A549 (cell line): ENCODE results near the gene TDRKH. TPM values are rescaled to one million over a fixed set of nuclear protein-coding genes. Genes with fewer than 3 reads are reported as not detected.

Experiments
- ATAC-seq, 2 experiments: fragments of 200-7000 bp in 1 of 2; fragments of >200 bp in 1 of 2; cut with Nextera tagmentation in 1 of 2; cut with Tn5 transposase in 1 of 2; 3 replicates each; pipeline versions ENCODE4 v1.8.0 to v1.9.1; 2018 to 2020; ENCODE audit warnings: mild to moderate bottlenecking in 1 of 2, moderate library complexity in 1 of 2
- CTCF ChIA-PET: fragments of 300-600 bp; sonication (Branson Sonifier 250); formaldehyde crosslinking; extraction: SDS; loops from one replicate; lab custom pipeline; 2021; ENCODE audit warnings: antibody characterized with exemption, inconsistent platforms; lab: Yijun Ruan, JAX
- POLR2A ChIA-PET: fragments of 350-600 bp; formaldehyde crosslinking; extraction: SDS; loops from one replicate; lab custom pipeline; 2021; ENCODE audit warnings: antibody characterized with exemption, inconsistent platforms; lab: Yijun Ruan, JAX
- DNase-seq, 2 experiments: peaks; one replicate each; pipeline versions ENCODE4 v3.0.0 to v3.0.0-alpha.2; 2011 to 2016; ENCODE audit warnings: low read depth in 1 of 2, low spot score in 1 of 2
- FAIRE-seq: peaks from 2 replicates; lab custom pipeline; 2011; peaks lifted over from hg19 to GRCh38; lab: Jason Lieb, UNC
- H3K27ac ChIP-seq, 2 experiments: fragments of >200 bp; sonication (Bioruptor Twin); formaldehyde crosslinking; 3 replicates each; pipeline ENCODE4 v1.5.1; 2016 to 2017
- H3K4me1 ChIP-seq: fragments of >200 bp; sonication (Bioruptor Twin); formaldehyde crosslinking; 3 replicates; pipeline ENCODE4 v1.6.1; 2016
- H3K4me2 ChIP-seq: fragments of >200 bp; sonication (Bioruptor Twin); formaldehyde crosslinking; 3 replicates; pipeline ENCODE4 v1.6.1; 2016
- H3K4me3 ChIP-seq: fragments of >200 bp; sonication (Bioruptor Twin); formaldehyde crosslinking; 3 replicates; pipeline ENCODE4 v1.5.1; 2016
- H3K9me3 ChIP-seq: fragments of >200 bp; sonication (Bioruptor Twin); formaldehyde crosslinking; 3 replicates; pipeline ENCODE4 v1.6.1; 2016
- CBX2 ChIP-seq: fragments of 200-600 bp; sonication (generic); IDR thresholded peaks from 2 replicates; pipeline ENCODE4 v1.6.1; 2016; ENCODE audit warnings: low read depth, mild to moderate bottlenecking, borderline replicate concordance
- E2F6 ChIP-seq: IDR thresholded peaks from 2 replicates; pipeline ENCODE4 v1.6.1; 2012; ENCODE audit warnings: low read depth, borderline replicate concordance
- EHF ChIP-seq: fragments of 250-450 bp; sonication (Bioruptor Pico); IDR thresholded peaks from 2 replicates; pipeline ENCODE4 v1.5.0; 2020; ENCODE audit warnings: mild to moderate bottlenecking
- ELK1 ChIP-seq: fragments of 150-350 bp; IDR thresholded peaks from 2 replicates; pipeline ENCODE4 v1.6.1; 2014; ENCODE audit warnings: low read depth, mild to moderate bottlenecking, low read length
- EP300 ChIP-seq, 2 experiments: fragments of >200 bp; sonication (Bioruptor Twin); formaldehyde crosslinking; IDR thresholded peaks; 2 replicates in 1 of 2; 3 replicates in 1 of 2; pipeline ENCODE4 v1.6.1; 2016 to 2017
- FOSB ChIP-seq: fragments of 250-450 bp; sonication (Bioruptor Pico); IDR thresholded peaks from 2 replicates; pipeline ENCODE4 v1.5.0; 2020; ENCODE audit warnings: mild to moderate bottlenecking, moderate library complexity
- HES2 ChIP-seq: fragments of >200 bp; sonication (Bioruptor Twin); formaldehyde crosslinking; IDR thresholded peaks from 2 replicates; pipeline ENCODE4 v1.6.1; 2016
- HOXB13 ChIP-seq: fragments of 250-450 bp; sonication (Bioruptor Pico); IDR thresholded peaks from 2 replicates; pipeline ENCODE4 v1.5.0; 2020; ENCODE audit warnings: low read depth, mild to moderate bottlenecking, moderate library complexity
- PHF8 ChIP-seq: fragments of 200-600 bp; sonication (generic); IDR thresholded peaks from 2 replicates; pipeline ENCODE4 v1.6.1; 2016; ENCODE audit warnings: low read depth, mild to moderate bottlenecking, antibody characterized with exemption, moderate library complexity, borderline replicate concordance
- RARB ChIP-seq: fragments of 250-450 bp; sonication (Bioruptor Pico); IDR thresholded peaks from 2 replicates; pipeline ENCODE4 v1.8.0; 2021; ENCODE audit warnings: mild to moderate bottlenecking, moderate library complexity
- RCOR1 ChIP-seq: fragments of 150-350 bp; IDR thresholded peaks from 2 replicates; pipeline ENCODE4 v1.6.1; 2014; ENCODE audit warnings: antibody characterized with exemption, low read length, low read depth
- RFX5 ChIP-seq: fragments of 450-650 bp; IDR thresholded peaks from 2 replicates; pipeline ENCODE4 v1.7.1; 2014; ENCODE audit warnings: antibody characterized with exemption, mild to moderate bottlenecking, moderate library complexity
- RNF2 ChIP-seq: fragments of 200-600 bp; sonication (generic); IDR thresholded peaks from 2 replicates; pipeline ENCODE4 v1.6.1; 2016; ENCODE audit warnings: low read depth, mild to moderate bottlenecking, antibody characterized with exemption, moderate library complexity, borderline replicate concordance
- SMC3 ChIP-seq: fragments of >200 bp; sonication (Bioruptor Twin); formaldehyde crosslinking; IDR thresholded peaks from 3 replicates; pipeline ENCODE4 v1.6.1; 2018; ENCODE audit warnings: inconsistent platforms
- SREBF2 ChIP-seq: fragments of 450-650 bp; IDR thresholded peaks from 2 replicates; pipeline ENCODE4 v1.6.1; 2014; ENCODE audit warnings: mild to moderate bottlenecking, moderate library complexity
- TFCP2L1 ChIP-seq: fragments of 250-450 bp; sonication (Bioruptor Pico); IDR thresholded peaks from 2 replicates; pipeline ENCODE4 v1.5.0; 2021; ENCODE audit warnings: mild to moderate bottlenecking
- ZC3H11A ChIP-seq: fragments of 450-650 bp; IDR thresholded peaks from 2 replicates; pipeline ENCODE4 v1.6.1; 2014; ENCODE audit warnings: antibody characterized with exemption, mild to moderate bottlenecking
- ZSCAN20 ChIP-seq: fragments of 250-450 bp; sonication (Bioruptor Pico); IDR thresholded peaks from 2 replicates; pipeline ENCODE4 v1.8.0; 2022; ENCODE audit warnings: mild to moderate bottlenecking, moderate library complexity
- WGBS: methylation state at CpG from one replicate; pipeline ENCODE4 v1.1.6; 2017; ENCODE audit errors: missing lambda C conversion rate; 5-methylcytosine and 5-hydroxymethylcytosine counted together
- polyA plus RNA-seq, 4 experiments: library from polyadenylated mRNA; depleted of rRNA in 3 of 4; stranded (reverse); fragments of >200 nt; fragmentation: RNase III in 1 of 4; extraction: RNeasy Plus Mini Kit Qiagen cat#74134 plus additional on column Dnase treatment in 1 of 4; gene quantifications; 2 replicates in 3 of 4; 3 replicates in 1 of 4; pipeline ENCODE4 v1.2.3, GENCODE V29; 2011 to 2017
- TF ChIP-seq, protein P1 (sequence below): fragments of >200 bp; sonication (Bioruptor Twin); formaldehyde crosslinking; IDR thresholded peaks from 3 replicates; pipeline ENCODE4 v1.5.1; 2016
- TF ChIP-seq, protein P2 (sequence below): fragments of 250-450 bp; sonication (Bioruptor Pico); IDR thresholded peaks from 2 replicates; pipeline ENCODE4 v1.5.0; 2021; ENCODE audit warnings: mild to moderate bottlenecking, moderate library complexity, borderline replicate concordance
- TF ChIP-seq, protein P3 (sequence below): fragments of 250-450 bp; sonication (Bioruptor Pico); IDR thresholded peaks from 2 replicates; pipeline ENCODE4 v1.5.0; 2020; ENCODE audit warnings: low read depth, mild to moderate bottlenecking, moderate library complexity

TDRKH gene
- polyA plus RNA-seq, 2 of the 4 experiments (the other 2 are of a cell fraction): 7.7 to 8.8 TPM

GRCh38 chr1:151813271-151813977 lies 23.1 kb upstream of the TDRKH start:
- FAIRE-seq (no peak), DNase-seq (no peak), ATAC-seq (no peak)
- H3K9me3 ChIP-seq: no peaks in the 10 kb centered on the region
- no peaks in the 10 kb centered on the region for H3K4me1 ChIP-seq
- no peak for TF ChIP-seq RNF2
- TF ChIP-seq RARB (CRISPR knock-in tag): no peak
- no peak for TF ChIP-seq HOXB13
- TF ChIP-seq EHF: no peak
- no peak for TF ChIP-seq FOSB
- TF ChIP-seq SMC3: no peak
- TF ChIP-seq ZSCAN20 (CRISPR knock-in tag): no peak
- TF ChIP-seq RCOR1: no peak
- no peak for TF ChIP-seq ZC3H11A
- CTCF ChIA-PET: interaction anchor here (0.6 to 1.4 kb wide), 4 partner anchors 11 to 701 kb away, joined by 3 to 7 read pairs (median 3); no protein-coding TSS in a partner anchor
- H3K4me2 ChIP-seq: no peak overlapping the region
- POLR2A ChIA-PET: no interaction called here
- no peak overlapping the region for H3K4me3 ChIP-seq
- no peak overlapping the region for H3K27ac ChIP-seq
- 68% methylated on average over 12 of the region's 12 CpGs for WGBS

GRCh38 chr1:151811181-151811580 lies 20.9 kb upstream of the TDRKH start:
- Histone ChIP-seq H3K4me1 (no peaks in the 10 kb centered on the region), H3K4me2 (no peak overlapping the region), H3K27ac (no peak overlapping the region), H3K9me3 (no peaks in the 10 kb centered on the region), H3K4me3 (no peak overlapping the region)
- WGBS: 92% methylated on average over 9 of the region's 9 CpGs
- TF ChIP-seq, protein P1, sequence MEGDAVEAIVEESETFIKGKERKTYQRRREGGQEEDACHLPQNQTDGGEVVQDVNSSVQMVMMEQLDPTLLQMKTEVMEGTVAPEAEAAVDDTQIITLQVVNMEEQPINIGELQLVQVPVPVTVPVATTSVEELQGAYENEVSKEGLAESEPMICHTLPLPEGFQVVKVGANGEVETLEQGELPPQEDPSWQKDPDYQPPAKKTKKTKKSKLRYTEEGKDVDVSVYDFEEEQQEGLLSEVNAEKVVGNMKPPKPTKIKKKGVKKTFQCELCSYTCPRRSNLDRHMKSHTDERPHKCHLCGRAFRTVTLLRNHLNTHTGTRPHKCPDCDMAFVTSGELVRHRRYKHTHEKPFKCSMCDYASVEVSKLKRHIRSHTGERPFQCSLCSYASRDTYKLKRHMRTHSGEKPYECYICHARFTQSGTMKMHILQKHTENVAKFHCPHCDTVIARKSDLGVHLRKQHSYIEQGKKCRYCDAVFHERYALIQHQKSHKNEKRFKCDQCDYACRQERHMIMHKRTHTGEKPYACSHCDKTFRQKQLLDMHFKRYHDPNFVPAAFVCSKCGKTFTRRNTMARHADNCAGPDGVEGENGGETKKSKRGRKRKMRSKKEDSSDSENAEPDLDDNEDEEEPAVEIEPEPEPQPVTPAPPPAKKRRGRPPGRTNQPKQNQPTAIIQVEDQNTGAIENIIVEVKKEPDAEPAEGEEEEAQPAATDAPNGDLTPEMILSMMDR: no peak
- TF ChIP-seq PHF8: no peak
- TF ChIP-seq CBX2: no peak
- no peak for TF ChIP-seq ELK1
- TF ChIP-seq EP300 (IDR thresholded peaks at IDR 0.05): no peak
- TF ChIP-seq RFX5: no peak
- no peak for TF ChIP-seq SREBF2
- no peak for TF ChIP-seq E2F6
- no peak for TF ChIP-seq FOSB
- TF ChIP-seq, protein P2, sequence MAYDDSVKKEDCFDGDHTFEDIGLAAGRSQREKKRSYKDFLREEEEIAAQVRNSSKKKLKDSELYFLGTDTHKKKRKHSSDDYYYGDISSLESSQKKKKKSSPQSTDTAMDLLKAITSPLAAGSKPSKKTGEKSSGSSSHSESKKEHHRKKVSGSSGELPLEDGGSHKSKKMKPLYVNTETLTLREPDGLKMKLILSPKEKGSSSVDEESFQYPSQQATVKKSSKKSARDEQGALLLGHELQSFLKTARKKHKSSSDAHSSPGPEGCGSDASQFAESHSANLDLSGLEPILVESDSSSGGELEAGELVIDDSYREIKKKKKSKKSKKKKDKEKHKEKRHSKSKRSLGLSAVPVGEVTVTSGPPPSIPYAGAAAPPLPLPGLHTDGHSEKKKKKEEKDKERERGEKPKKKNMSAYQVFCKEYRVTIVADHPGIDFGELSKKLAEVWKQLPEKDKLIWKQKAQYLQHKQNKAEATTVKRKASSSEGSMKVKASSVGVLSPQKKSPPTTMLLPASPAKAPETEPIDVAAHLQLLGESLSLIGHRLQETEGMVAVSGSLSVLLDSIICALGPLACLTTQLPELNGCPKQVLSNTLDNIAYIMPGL (CRISPR knock-in tag): no peak
- TF ChIP-seq, protein P3, sequence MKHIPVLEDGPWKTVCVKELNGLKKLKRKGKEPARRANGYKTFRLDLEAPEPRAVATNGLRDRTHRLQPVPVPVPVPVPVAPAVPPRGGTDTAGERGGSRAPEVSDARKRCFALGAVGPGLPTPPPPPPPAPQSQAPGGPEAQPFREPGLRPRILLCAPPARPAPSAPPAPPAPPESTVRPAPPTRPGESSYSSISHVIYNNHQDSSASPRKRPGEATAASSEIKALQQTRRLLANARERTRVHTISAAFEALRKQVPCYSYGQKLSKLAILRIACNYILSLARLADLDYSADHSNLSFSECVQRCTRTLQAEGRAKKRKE (CRISPR knock-in tag): no peak
- TF ChIP-seq TFCP2L1: no peak
- no peak for TF ChIP-seq HES2
- FAIRE-seq (no peak), DNase-seq (no peak), ATAC-seq (no peak)
- CTCF ChIA-PET: interaction anchor here (0.6 to 1.2 kb wide), 4 partner anchors 24 to 563 kb away, joined by 3 to 4 read pairs (median 3); partner anchors contain the start of gene MRPL9
- POLR2A ChIA-PET: no interaction called here
